Ishikawa (cell line): ENCODE results near the gene COL4A2.

ENCODE experiments used
- CEBPB ChIP-seq: IDR thresholded peaks from 2 replicates; pipeline ENCODE4 v1.6.1; 2012
- CREB1 ChIP-seq: IDR thresholded peaks from 2 replicates; pipeline ENCODE4 v1.6.1; 2012; ENCODE audit warnings: low read depth
- EGR1 ChIP-seq: IDR thresholded peaks from 2 replicates; pipeline ENCODE4 v1.6.1; 2012
- EP300 ChIP-seq: IDR thresholded peaks from 2 replicates; pipeline ENCODE4 v1.6.1; 2012; ENCODE audit warnings: borderline replicate concordance
- FOXM1 ChIP-seq: IDR thresholded peaks from 2 replicates; pipeline ENCODE4 v1.6.1; 2012; ENCODE audit warnings: low read depth, borderline replicate concordance
- MAX ChIP-seq: IDR thresholded peaks from 2 replicates; pipeline ENCODE4 v1.6.1; 2012
- NFIC ChIP-seq: IDR thresholded peaks from 2 replicates; pipeline ENCODE4 v1.6.1; 2012
- RAD21 ChIP-seq: IDR thresholded peaks from 2 replicates; pipeline ENCODE4 v1.6.1; 2012; ENCODE audit warnings: low read depth
- REST ChIP-seq: IDR thresholded peaks from 2 replicates; pipeline ENCODE4 v1.6.1; 2012; ENCODE audit warnings: low read depth, mild to moderate bottlenecking
- TAF1 ChIP-seq: IDR thresholded peaks from 2 replicates; pipeline ENCODE4 v1.6.1; 2012; ENCODE audit warnings: low read depth, mild to moderate bottlenecking
- TCF12 ChIP-seq: IDR thresholded peaks from 2 replicates; pipeline ENCODE4 v1.6.1; 2012; ENCODE audit warnings: low read depth
- TEAD4 ChIP-seq: IDR thresholded peaks from 2 replicates; pipeline ENCODE4 v1.6.1; 2012
- USF1 ChIP-seq: IDR thresholded peaks from 2 replicates; pipeline ENCODE4 v1.6.1; 2012
- YY1 ChIP-seq: IDR thresholded peaks from 2 replicates; pipeline ENCODE4 v1.6.1; 2012; ENCODE audit warnings: low read depth
- ZBTB7A ChIP-seq: IDR thresholded peaks from 2 replicates; pipeline ENCODE4 v1.6.1; 2012; ENCODE audit warnings: low read depth

COL4A2 gene

GRCh38 chr13:110442930-110443621 is 136.0 kb downstream of the COL4A2 start:
- TF ChIP-seq TAF1: no peak
- TF ChIP-seq CEBPB: no peak
- no peak for TF ChIP-seq EP300
- TF ChIP-seq TCF12: no peak
- TF ChIP-seq EGR1: no peak
- no peak for TF ChIP-seq YY1
- TF ChIP-seq ZBTB7A: no peak
- TF ChIP-seq RAD21: no peak
- no peak for TF ChIP-seq CREB1
- TF ChIP-seq TEAD4: no peak
- TF ChIP-seq NFIC: no peak
- no peak for TF ChIP-seq MAX
- TF ChIP-seq FOXM1: no peak

GRCh38 chr13:110443622-110444225 is 136.6 kb downstream of the COL4A2 start:
- TF ChIP-seq EP300: no peak
- no peak for TF ChIP-seq YY1
- TF ChIP-seq REST: no peak
- no peak for TF ChIP-seq MAX
- TF ChIP-seq EGR1: no peak

- peak; percentile 16; the same call in 1 of the 2 replicates for TF ChIP-seq RAD21
- TF ChIP-seq NFIC: no peak
Observed at GRCh38 chr13:110444226-110444653, 137.2 kb downstream of the COL4A2 start.

GRCh38 chr13:110445183-110445582 is 138.1 kb downstream of the COL4A2 start:
- TF ChIP-seq EP300 (no peak), REST (no peak), EGR1 (no peak), TEAD4 (no peak), USF1 (no peak), MAX (no peak), FOXM1 (no peak), CEBPB (no peak), RAD21 (no peak), TAF1 (no peak), NFIC (no peak)

- TF ChIP-seq USF1: no peak
- no peak for TF ChIP-seq FOXM1
- no peak for TF ChIP-seq TAF1
- no peak for TF ChIP-seq EP300
- no peak for TF ChIP-seq ZBTB7A
- TF ChIP-seq NFIC: no peak
- no peak for TF ChIP-seq RAD21
- TF ChIP-seq EGR1: no peak
Observed at GRCh38 chr13:110445722-110446574, 138.9 kb downstream of the COL4A2 start.

- TF ChIP-seq RAD21: no peak
- TF ChIP-seq TEAD4: no peak
- no peak for TF ChIP-seq CEBPB
- TF ChIP-seq YY1: no peak
- TF ChIP-seq ZBTB7A: no peak
- no peak for TF ChIP-seq REST
- no peak for TF ChIP-seq NFIC
- no peak for TF ChIP-seq MAX
- TF ChIP-seq EP300: no peak
- TF ChIP-seq TAF1: no peak
- TF ChIP-seq USF1: no peak
- no peak for TF ChIP-seq FOXM1
- TF ChIP-seq TCF12: no peak
- TF ChIP-seq CREB1: no peak
- TF ChIP-seq EGR1: no peak
Observed at GRCh38 chr13:110446575-110446890, 139.4 kb downstream of the COL4A2 start.
